Natural killer cell treated with Interleukin-12 subunit alpha and Interleukin-12 subunit beta and Interleukin-15 and Interleukin-18, amount 100 ng/mL, for 72 hours (primary cell): ENCODE measurements around the gene CEBPG. TPM values are rescaled to one million over a fixed set of nuclear protein-coding genes. Genes with fewer than 3 reads are reported as not detected.

ENCODE experiments used
- ATAC-seq, 2 donors: fragments of 150-1000 bp; cut with Tn5 transposase in 1 of 2; sonication (Bioruptor Pico), chemical (Tn5 transposase) in 1 of 2; 2 replicates each; pipeline ENCODE4 v1.10.0; 2021
- DNase-seq: peaks from one replicate; pipeline ENCODE4 v3.0.0; 2022; ENCODE audit warnings: low spot score
- H3K27ac Mint-ChIP-seq, 2 donors: 1 replicate in 1 of 2; 2 replicates in 1 of 2; pipeline ENCODE4 v1.8.0; 2022; ENCODE audit warnings: mixed read lengths in 2 of 2, mild to moderate bottlenecking in 1 of 2, moderate library complexity in 1 of 2
- H3K27me3 Mint-ChIP-seq, 2 donors: 1 replicate in 1 of 2; 2 replicates in 1 of 2; pipeline ENCODE4 v1.8.0; 2022; ENCODE audit warnings: mixed read lengths in 2 of 2
- H3K36me3 Mint-ChIP-seq: one replicate; pipeline ENCODE4 v1.8.0; 2022; ENCODE audit warnings: mixed read lengths
- H3K4me1 Mint-ChIP-seq, 2 donors: 1 replicate in 1 of 2; 2 replicates in 1 of 2; pipeline ENCODE4 v1.8.0; 2022; ENCODE audit warnings: low read depth in 2 of 2, mixed read lengths in 2 of 2, mild to moderate bottlenecking in 1 of 2
- H3K4me3 Mint-ChIP-seq: one replicate; pipeline ENCODE4 v1.8.0; 2022; ENCODE audit warnings: mixed read lengths
- H3K9me3 Mint-ChIP-seq: 2 replicates; pipeline ENCODE4 v1.8.0; 2022; ENCODE audit warnings: mixed read lengths
- total RNA-seq, 2 donors: library from RNA; stranded (reverse); gene quantifications; one replicate each; pipeline ENCODE4 v1.2.3, GENCODE V29; 2022

The CEBPG gene
- total RNA-seq, result 10 to 100 TPM; 26.3 to 29.2 TPM

DNA sequence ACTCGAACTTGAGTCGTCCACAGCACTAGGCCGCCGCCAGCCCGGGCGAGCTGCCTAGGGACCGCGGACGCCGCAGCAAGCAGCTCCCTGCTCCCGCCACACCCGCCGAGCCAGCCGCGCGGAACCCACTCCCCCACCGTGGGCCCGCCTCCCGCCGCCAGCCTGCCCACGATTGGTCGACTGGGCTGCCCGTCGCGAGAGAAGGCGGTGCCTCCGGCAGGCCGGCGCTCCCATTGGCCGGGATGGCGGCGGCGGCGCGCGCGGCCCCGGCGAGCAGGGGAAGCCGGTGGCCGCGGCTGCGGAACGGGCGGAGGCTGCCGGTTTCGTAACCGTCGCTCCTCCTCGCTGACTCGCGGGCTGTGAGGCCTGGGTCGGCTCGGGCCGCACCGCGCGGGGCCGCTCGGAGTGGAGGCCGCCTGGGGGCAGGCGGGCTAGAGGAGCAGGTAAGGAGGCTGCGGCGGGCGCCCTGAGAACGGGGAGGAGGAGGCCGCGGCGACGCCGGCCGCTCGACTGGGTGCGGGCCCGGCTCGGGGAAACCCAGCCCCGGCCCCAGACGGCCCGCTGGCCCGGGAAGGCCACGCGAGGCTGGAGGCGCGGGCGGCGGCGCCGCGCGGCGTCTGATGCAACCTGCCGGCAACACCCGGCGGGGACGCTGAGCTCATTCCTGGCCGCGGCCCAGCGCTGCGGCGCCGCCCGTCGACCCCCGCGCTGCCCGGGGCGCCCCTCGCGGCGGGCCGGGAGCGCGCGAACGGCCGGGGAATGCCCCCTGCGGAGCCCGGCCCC, at the start of gene CEBPG:
CEBPG (plus strand) TSS at position 257 of the 783 bp plus-strand sequence. CDS start 5,531 bp downstream, outside the sequence.
- Mint-ChIP-seq H3K4me1 (peaks cover 30 to 31% of the 10 kb centered on the region in 2 donors), H3K9me3 (no peaks in the 10 kb centered on the region), H3K27me3 (no peaks in the 10 kb centered on the region), H3K4me3 (peak within 1 kb of the TSS; percentile 96), H3K27ac (peak within 1 kb of the TSS; percentile 79 to 90), H3K36me3 (peaks cover 10% of the 10 kb centered on the region)
- ATAC-seq (peak; percentile 96 to 97), DNase-seq (peak; percentile 95)

DNA sequence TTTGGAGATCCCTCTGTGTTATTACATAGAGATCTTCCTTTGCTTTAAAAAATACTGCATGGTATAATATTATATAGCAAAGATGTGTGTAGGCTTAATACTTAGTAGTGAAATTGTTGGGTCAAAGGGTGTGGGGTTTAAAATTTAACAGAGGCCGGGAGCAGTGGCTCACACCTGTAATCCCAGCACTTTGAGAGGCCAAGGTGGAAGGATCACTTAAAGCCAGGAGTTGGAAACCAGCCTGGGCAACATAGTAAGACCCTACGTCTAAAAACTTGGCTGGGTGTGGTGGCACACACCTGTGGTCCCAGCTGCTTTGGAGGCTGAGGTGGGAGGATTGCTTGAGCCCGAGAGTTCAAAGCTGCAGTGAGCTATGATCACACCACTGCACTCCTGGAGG, 48.9 kb upstream of the CEBPG start:
- Mint-ChIP-seq H3K27me3 (peaks cover 14 to 15% of the 10 kb centered on the region in 2 donors), H3K4me3 (no peak overlapping the region), H3K4me1 (no peaks in the 10 kb centered on the region), H3K36me3 (no peaks in the 10 kb centered on the region), H3K27ac (no peak overlapping the region), H3K9me3 (no peaks in the 10 kb centered on the region)
- DNase-seq (no peak), ATAC-seq (no peak)

DNA sequence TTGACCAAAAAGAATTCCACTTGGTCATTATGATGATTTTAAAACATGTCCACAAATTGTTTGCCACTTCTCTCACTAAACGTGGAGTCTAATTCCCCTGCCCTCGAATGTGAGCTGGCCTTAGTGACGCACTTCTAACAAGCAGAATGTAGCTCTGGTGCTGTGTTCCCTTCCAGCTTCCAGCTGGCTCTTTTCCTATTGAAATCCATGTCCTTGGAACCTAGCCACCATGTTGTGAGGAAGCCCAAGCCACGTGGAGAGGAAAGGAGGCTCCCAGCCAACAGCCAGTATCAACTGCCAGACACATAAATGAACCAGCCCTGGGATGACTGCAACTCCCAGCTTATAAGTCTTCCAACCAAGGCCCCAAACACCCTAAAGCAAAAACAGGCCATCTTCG, 47.6 kb upstream of the CEBPG start:
- Mint-ChIP-seq H3K27ac (no peak overlapping the region), H3K4me3 (no peak overlapping the region), H3K4me1 (no peaks in the 10 kb centered on the region), H3K27me3 (peaks cover 11 to 21% of the 10 kb centered on the region in 2 donors), H3K36me3 (no peaks in the 10 kb centered on the region), H3K9me3 (no peaks in the 10 kb centered on the region)
- DNase-seq, result no peak
- ATAC-seq, result no peak

DNA sequence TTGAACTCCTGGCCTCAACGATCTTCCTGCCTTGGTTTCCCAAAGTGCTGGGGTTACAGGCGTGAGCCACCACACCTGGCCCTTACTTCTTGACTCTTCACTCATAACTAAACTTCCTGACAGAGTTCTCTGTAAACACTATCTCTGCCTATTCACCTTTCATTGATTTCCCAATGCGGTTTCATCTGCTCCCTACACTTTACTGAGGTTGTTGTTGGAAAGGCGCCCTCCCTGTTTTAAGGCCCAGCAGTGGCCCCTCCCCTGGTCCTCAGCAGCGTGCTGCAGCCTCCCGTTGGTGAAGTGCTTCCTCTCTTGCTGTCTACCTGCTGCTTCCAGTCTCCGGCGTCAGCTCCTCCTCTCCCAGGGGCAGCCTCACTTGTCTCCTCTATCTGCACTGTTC, 44.4 kb upstream of the CEBPG start:
- Mint-ChIP-seq H3K4me3 (no peak overlapping the region), H3K9me3 (no peaks in the 10 kb centered on the region), H3K36me3 (no peaks in the 10 kb centered on the region), H3K27me3 (peaks cover 6 to 21% of the 10 kb centered on the region in 2 donors), H3K4me1 (no peaks in the 10 kb centered on the region), H3K27ac (no peak overlapping the region)
- no peak for DNase-seq
- no peak for ATAC-seq

DNA sequence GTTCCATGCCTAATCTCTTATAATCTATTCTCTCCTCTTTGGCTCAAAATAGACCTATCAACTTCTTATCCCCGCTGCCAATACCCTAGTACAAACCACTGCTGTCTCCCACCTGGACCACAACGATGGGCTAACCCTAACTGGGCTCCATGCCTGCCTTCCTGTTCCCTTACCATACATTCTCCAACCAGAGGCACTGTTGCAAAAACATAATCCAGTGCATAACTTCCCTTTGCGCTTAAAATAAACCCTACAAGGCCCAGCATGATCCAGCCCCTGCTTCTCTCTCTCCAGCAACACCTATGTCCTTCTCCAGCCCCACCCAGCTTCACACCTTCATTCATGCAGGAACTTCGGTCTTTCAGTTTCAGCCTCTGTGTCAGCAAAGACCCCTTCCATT, 43.8 kb upstream of the CEBPG start:
- Mint-ChIP-seq H3K9me3 (no peaks in the 10 kb centered on the region), H3K4me3 (no peak overlapping the region), H3K4me1 (no peaks in the 10 kb centered on the region), H3K36me3 (no peaks in the 10 kb centered on the region), H3K27me3 (peaks cover 6 to 21% of the 10 kb centered on the region in 2 donors), H3K27ac (no peak overlapping the region)
- DNase-seq (no peak), ATAC-seq (no peak)

DNA sequence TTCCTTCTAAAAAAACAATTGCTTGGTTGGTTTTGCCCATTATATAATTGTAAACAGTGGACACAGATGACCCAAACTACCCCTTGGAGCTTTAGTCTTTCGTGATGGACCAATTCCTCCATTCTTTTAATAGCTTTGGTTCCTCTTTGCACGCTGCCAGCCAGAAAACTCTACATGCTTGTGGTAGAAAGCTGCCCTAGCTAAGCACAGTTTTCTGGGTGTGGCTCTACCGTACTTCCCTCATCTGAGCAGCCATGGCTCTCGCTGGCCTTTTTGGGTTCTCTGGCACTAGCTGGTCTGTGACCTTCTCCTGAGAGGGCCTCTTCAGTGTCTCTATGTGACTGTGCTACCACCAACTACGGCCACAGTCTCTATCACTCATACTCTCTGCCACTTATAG, 41.3 kb upstream of the CEBPG start:
- Mint-ChIP-seq H3K9me3 (no peaks in the 10 kb centered on the region), H3K4me3 (no peak overlapping the region), H3K27ac (no peak overlapping the region), H3K36me3 (no peaks in the 10 kb centered on the region), H3K27me3 (peaks cover 6 to 21% of the 10 kb centered on the region in 2 donors), H3K4me1 (no peaks in the 10 kb centered on the region)
- no peak for DNase-seq
- ATAC-seq, result no peak

DNA sequence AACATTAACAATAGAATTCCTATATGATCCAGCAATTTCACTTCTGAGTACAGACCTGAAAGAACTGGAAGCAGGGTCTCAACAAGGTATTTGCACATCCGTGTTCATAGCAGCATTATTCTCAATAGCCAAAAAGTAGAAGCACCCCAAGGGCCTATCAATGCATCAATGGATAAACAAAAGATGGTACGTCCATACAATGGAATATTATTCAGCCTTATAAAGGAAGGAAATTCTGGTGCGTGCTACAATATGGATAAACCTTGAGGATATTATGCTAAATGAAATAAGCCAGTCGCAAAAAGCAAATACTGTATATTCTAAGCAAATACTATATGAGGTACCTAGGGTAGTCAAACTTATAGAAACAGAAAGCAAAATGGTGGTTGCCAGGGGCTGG, 40.4 kb upstream of the CEBPG start:
- no peaks in the 10 kb centered on the region for H3K4me1 Mint-ChIP-seq
- ATAC-seq (no peak), DNase-seq (no peak)
- H3K27me3 Mint-ChIP-seq, result peaks cover 10 to 29% of the 10 kb centered on the region in 2 donors
- H3K36me3 Mint-ChIP-seq, result no peaks in the 10 kb centered on the region
- H3K27ac Mint-ChIP-seq, result no peak overlapping the region
- H3K4me3 Mint-ChIP-seq, result no peak overlapping the region
- H3K9me3 Mint-ChIP-seq, result no peaks in the 10 kb centered on the region

DNA sequence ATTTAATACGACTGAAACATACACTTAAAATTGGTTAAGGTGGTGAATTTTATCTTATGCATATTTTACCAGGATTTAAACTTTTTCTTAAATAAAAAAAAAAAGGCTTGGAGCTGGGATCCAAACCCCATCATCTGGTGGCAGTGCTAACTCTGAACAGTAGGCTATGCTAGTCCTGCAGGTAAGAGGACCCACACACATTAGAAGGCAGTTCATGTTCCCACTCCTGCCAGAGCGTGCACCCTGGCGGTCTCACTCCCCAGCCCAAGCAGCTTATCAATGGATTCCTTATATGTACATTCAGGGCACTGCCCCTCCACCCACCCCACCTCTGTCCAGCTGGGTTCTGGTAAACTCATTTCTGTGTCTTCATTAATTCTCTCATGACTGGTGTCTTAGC, 39.9 kb upstream of the CEBPG start:
- Mint-ChIP-seq H3K27me3 (peaks cover 10 to 29% of the 10 kb centered on the region in 2 donors), H3K36me3 (no peaks in the 10 kb centered on the region)

DNA sequence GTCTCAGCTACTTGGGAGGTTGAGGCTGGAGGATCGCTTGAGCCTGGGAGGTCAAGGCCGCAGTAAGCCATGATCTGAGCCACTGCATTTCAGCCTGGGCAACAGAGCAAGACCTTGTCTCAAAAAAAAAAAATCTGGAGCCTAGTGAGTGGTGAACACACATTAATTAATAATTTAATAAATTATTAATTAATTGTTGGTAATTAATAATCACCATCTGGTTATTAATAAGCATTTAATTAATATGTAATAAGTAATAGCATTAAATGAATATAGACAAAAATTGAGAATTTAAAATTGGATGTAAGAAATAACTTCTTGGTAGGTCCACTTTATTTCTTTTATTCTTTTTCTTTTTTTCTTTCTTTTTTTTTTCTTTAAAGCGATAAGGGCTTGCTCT, 39.2 kb upstream of the CEBPG start:
- ATAC-seq, result no peak
- H3K27me3 Mint-ChIP-seq, result peaks cover 13 to 29% of the 10 kb centered on the region in 2 donors

More for the DNA sequence above, 39.9 kb upstream of the CEBPG start:
- DNase-seq (no peak), ATAC-seq (no peak)
- no peak overlapping the region for H3K4me3 Mint-ChIP-seq
- no peak overlapping the region for H3K27ac Mint-ChIP-seq
- H3K9me3 Mint-ChIP-seq, result no peaks in the 10 kb centered on the region
- no peaks in the 10 kb centered on the region for H3K4me1 Mint-ChIP-seq

DNA sequence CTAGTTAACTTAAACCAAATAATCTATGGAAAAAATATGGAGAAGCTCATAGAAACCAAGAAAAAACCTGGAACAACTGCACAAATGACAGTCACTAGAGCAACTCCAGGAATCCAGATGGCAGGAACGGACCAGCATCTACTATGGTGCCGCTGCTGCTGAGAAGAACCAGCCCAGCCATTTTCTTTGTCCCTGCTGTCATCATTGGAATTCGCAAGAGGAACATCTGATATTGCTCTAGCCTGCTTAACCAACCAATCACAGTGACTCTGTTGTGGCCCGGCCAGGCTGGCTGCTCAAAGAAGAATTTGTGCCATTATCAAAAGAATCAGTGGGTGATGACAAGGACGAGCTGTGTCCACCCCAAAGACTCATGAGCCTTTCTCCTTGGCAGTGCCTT, 38.1 kb upstream of the CEBPG start:
- Mint-ChIP-seq H3K27ac (no peak overlapping the region), H3K9me3 (no peaks in the 10 kb centered on the region), H3K4me1 (no peaks in the 10 kb centered on the region), H3K27me3 (peaks cover 14 to 31% of the 10 kb centered on the region in 2 donors), H3K36me3 (no peaks in the 10 kb centered on the region), H3K4me3 (no peak overlapping the region)
- no peak for ATAC-seq
- no peak for DNase-seq

More for the DNA sequence above, 39.2 kb upstream of the CEBPG start:
- DNase-seq, result no peak
- Mint-ChIP-seq H3K9me3 (no peaks in the 10 kb centered on the region), H3K4me1 (no peaks in the 10 kb centered on the region), H3K4me3 (no peak overlapping the region), H3K36me3 (no peaks in the 10 kb centered on the region), H3K27ac (no peak overlapping the region)

DNA sequence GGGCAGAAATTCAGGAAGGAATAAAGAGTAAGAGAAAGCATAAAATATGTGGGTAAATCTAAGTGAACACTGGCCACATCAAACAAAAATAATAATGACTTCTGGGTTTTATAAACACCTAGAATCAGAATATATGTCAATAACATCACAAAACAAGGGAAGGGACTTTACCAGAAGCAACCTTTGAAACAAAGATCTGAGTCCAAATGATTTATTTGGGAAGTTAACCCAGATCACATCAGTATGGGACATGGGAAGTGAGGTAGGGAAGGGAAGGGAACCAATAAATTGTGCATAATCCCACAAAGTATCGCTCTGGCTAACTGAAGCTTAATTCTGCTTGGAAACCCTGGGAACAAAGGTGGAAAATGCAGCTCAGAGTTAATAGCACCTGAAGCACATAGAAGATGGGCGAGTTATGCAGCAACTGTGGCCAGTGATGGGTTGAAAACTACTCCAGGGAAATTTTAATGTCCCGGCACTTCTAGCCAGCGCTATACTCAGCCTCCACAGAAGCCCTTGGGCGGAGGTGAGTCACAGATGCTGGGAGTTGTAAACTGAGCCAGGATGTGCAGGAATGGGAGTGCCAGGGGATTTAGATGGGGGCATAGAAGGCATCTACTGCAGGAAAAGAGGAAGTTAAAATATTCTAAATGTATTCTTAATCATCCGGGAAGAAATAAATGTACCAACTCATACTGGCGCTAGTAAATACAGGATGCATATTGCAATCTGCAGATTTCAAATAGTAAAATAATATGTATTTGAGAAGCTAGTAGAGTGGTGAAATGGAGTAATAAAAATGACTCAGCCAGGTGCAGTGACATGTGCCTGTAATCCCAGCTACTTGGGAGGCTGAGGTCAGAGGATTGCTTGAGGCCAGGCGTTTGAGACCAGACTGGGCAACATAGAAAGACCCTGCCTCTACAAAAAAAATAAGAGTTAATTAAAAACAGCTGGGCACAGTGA, 34.2 kb upstream of the CEBPG start:
- peaks cover 28 to 68% of the 10 kb centered on the region in 2 donors for H3K27me3 Mint-ChIP-seq
- no peak overlapping the region for H3K27ac Mint-ChIP-seq
- ATAC-seq (no peak), DNase-seq (no peak)
- H3K36me3 Mint-ChIP-seq, result no peaks in the 10 kb centered on the region
- no peak overlapping the region for H3K4me3 Mint-ChIP-seq
- no peaks in the 10 kb centered on the region for H3K4me1 Mint-ChIP-seq
- H3K9me3 Mint-ChIP-seq, result no peaks in the 10 kb centered on the region

DNA sequence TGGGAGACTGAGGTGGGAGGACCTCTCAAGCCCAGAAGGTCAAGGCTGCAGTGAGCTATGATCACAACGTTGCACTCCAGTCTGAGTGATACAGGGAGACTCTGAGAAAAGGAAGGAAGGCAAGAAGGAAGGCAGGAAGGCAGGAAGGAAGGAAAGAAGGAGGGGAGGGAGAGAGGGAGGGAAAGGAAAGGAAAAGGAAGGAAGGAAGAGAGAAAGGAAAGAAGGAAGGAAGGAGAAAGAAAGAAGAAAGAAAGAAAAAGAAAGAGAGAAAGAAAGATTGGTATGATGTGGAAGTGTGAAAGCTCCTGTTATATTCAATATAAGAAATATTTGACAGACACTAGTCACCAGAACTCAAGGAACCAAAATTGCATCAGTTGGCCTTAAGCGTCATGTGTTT, 32.5 kb upstream of the CEBPG start:
- H3K9me3 Mint-ChIP-seq, result no peaks in the 10 kb centered on the region
- DNase-seq (no peak), ATAC-seq (no peak)
- no peaks in the 10 kb centered on the region for H3K36me3 Mint-ChIP-seq
- H3K4me3 Mint-ChIP-seq, result no peak overlapping the region
- no peak overlapping the region for H3K27ac Mint-ChIP-seq
- H3K4me1 Mint-ChIP-seq, result no peaks in the 10 kb centered on the region
- peaks cover 36 to 85% of the 10 kb centered on the region in 2 donors for H3K27me3 Mint-ChIP-seq

DNA sequence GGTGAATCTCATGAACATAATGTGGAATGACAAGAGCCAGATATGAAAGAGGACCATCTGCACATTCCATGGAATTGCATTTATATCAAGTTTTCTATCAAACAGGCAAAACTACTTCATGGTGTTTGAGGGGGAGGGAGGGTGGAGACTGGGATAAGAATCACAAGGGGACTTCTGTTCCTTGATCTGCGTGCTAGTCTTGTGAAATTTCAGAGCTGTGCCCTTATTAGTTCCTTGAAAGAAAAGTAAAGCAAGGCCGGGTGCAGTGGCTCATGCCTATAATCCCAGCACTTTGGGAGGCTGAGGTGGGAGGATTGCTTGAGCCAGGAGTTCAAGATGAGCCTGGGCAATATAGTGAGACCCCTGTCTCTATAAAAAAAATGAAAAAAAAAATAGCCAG, 30.2 kb upstream of the CEBPG start:
- Mint-ChIP-seq H3K27me3 (peaks cover 33 to 76% of the 10 kb centered on the region in 2 donors), H3K4me1 (no peaks in the 10 kb centered on the region), H3K9me3 (no peaks in the 10 kb centered on the region), H3K36me3 (no peaks in the 10 kb centered on the region), H3K27ac (no peak overlapping the region), H3K4me3 (no peak overlapping the region)
- ATAC-seq, result no peak
- DNase-seq, result no peak
